Transverse colon (tissue), 3 donors: ENCODE results near the gene LAMTOR2.

Experiments used
- POLR2A ChIP-seq: fragments of 450-650 bp; IDR thresholded peaks from one replicate; pipeline ENCODE4 v1.6.1; 2016; ENCODE audit warnings: antibody characterized with exemption, mild to moderate bottlenecking, moderate library complexity
- TF ChIP-seq, protein P1 (sequence below), 5 experiments: fragments of 200-600 bp in 3 of 5; fragments of 450-650 bp in 2 of 5; sonication (generic) in 3 of 5; IDR thresholded peaks; 1 replicate in 2 of 5; 2 replicates in 3 of 5; pipeline ENCODE4 v1.5.1; 2016 to 2017; ENCODE audit warnings: antibody characterized with exemption in 5 of 5, inconsistent platforms in 3 of 5, mild to moderate bottlenecking in 2 of 5, moderate library complexity in 1 of 5

- TF ChIP-seq, protein P1, sequence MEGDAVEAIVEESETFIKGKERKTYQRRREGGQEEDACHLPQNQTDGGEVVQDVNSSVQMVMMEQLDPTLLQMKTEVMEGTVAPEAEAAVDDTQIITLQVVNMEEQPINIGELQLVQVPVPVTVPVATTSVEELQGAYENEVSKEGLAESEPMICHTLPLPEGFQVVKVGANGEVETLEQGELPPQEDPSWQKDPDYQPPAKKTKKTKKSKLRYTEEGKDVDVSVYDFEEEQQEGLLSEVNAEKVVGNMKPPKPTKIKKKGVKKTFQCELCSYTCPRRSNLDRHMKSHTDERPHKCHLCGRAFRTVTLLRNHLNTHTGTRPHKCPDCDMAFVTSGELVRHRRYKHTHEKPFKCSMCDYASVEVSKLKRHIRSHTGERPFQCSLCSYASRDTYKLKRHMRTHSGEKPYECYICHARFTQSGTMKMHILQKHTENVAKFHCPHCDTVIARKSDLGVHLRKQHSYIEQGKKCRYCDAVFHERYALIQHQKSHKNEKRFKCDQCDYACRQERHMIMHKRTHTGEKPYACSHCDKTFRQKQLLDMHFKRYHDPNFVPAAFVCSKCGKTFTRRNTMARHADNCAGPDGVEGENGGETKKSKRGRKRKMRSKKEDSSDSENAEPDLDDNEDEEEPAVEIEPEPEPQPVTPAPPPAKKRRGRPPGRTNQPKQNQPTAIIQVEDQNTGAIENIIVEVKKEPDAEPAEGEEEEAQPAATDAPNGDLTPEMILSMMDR (IDR thresholded peaks at IDR 0.05), result no peak
- no peak for TF ChIP-seq POLR2A
These were observed 16.0 kb downstream of the LAMTOR2 start for GRCh38 chr1:156070548-156070947.
